Stimulated activated CD8-positive, alpha-beta memory T cell treated with anti-CD3 and anti-CD28 coated beads, Interleukin-4, amount 100 ng/mL, for 24 hours (primary cell): ENCODE measurements around the gene MACROD1.

Experiments
- DNase-seq: peaks from one replicate; pipeline ENCODE4 v3.0.0-alpha.2; 2020; ENCODE audit warnings: low read depth

The MACROD1 gene

DNA sequence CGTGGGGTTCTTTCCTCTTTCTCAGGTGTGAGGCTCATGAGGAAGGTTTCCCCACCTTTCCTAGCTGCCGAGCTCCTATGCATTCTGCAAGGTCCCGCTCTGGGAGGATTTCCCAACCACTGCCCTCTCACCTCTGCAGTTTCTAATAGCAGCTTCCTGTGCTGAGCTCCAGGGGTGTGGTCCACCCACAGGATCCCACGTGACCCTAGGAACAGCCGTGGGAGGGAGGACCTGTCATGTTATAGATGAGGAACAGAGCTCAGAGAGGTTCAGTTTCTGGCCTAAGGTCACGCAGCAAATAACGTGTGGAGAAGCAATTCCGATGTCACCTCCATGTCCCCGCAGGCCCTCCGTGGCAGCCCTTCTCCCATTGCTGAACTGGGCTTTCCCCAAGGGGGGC, 91.7 kb downstream of the MACROD1 start:
- DNase-seq: no peak

DNA sequence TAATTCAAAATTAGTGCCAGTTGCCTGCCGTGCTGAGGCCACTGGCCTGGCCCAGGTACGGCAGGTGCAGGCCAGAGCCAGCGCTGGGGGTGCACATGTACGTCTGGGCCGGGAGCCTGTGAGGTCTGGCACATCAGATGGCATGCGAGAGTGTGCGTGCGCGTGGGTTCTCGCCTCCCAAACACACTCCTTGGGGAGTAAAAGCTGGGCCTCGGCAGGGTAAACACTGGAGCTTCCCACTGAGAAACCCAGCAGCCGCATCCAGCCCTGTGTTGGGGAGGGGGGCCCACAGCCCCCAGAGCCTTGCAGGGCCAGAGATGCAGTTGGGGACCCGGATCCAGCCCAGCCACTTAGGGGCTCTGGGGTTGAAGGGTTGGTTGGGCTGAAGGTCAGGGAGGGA, 92.4 kb downstream of the MACROD1 start:
- no peak for DNase-seq

DNA sequence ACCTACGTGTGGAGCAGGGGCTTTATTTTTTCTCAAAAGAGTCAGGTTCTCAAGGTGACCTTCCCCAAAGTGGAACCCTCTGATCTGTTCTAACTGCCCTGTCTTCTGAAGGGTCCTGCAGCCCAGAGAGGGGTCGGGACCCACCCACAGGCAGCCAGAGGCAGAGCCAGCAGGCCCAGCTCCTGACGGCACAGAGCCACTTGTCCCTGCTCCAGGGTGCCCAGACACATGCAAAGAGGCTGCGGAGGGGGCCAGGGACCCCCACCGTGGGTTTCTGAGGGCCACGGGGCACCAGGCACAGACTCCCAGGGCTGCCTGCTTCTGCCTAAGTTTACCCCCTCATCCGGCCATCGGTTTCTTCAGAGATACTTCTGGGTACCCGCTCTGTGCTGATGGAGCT, 93.0 kb downstream of the MACROD1 start:
- DNase-seq: no peak

DNA sequence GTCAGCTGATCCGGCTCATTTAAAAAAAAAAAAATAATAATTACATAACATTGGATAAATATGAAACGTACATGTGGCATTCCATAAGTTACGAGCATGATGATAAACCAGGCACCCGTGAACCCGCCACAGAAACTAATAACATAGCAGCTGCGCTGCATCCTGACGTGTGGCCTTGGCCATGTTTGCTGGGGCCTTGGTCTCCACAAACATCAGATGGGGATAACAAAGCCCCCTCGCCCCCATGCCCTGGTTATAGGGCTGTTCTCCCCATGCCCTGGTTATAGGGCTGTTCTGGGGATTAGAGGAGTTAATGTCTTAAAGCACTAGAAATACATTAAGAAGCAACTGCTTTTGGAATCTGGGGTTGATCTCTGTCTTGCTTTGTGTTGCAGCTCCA, 93.5 kb downstream of the MACROD1 start:
- no peak for DNase-seq

DNA sequence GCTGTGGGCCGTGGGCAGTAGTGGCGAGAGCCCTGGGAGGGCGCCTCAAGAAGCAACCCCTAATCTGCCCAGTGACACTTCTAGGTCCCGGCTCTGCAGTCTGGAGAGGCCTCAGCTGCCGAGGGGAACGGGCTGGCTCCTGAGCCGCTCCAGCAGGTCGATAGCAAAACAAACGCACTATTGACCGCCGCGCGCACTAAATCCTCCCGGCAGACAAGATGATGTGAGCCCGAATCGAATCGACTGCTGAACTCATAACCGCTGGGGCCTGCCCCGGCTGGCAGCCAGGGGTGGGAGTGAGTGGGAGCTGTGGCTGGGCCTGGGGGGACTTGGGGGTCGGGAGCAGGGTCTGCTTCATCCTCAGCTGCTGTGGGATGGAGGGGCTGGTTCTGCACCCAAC, 94.1 kb downstream of the MACROD1 start:
- no peak for DNase-seq

DNA sequence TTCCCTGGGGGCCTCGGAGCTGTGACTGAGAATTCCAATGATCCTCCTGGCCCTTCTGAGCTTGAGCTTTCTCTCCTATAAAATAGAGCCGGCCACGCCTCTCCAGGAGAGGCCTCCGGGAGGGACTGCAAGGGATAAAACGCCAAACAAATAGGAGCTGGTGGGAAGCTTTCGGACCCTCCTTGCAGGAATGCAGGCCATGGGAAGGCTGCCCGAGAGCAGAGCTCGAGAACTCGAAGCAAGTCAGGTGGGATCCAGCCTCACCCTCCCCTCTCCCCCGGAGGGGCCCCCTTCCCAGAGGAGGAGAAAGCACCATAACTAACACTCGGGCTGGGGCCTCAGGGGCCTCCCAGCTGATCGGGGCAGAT, 95.6 kb downstream of the MACROD1 start:
- no peak for DNase-seq

DNA sequence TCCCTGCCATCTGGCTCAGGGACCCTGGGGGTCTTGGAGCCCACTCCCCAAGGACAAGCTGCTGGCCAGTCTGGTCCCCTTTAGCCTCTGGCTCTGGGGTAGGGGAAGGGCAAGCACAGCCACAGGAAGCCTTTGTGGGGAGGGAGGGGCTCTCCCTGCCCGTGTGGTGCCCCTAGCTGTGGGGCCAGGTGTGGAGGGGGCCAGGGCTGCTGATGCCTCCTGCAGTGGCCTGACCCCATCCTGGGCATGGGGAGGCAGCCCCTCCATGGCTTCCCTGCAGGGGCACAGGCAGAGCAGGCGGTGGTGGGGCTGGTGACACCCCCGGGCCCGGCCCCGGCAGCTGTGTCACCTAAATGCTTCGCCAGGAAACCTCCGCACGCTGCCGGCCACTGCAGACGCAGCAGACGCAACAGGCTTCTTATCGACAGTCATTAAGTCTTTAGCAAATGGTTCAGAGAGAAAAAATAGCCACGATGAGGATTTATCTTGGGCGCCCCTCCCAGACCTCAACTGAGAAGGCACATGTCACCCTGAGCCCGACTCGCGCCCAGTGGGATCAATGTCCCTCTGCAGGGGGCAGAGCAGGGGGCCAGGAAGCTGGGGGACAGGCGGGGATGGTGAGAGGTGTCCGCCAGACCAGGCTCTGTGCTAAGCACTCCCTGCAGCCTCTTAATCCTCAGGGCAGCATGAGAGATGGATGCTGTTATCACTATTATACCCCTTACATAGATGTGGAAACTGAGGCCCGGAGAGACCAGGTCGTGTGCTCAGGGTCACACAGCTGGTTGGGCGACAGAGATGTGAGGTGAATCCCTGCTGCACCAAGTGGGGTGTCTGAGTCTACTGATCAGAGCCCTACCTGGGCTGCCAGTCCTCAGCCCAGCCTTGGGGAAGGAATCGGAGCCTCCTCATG, 96.3 kb downstream of the MACROD1 start:
- DNase-seq: no peak

DNA sequence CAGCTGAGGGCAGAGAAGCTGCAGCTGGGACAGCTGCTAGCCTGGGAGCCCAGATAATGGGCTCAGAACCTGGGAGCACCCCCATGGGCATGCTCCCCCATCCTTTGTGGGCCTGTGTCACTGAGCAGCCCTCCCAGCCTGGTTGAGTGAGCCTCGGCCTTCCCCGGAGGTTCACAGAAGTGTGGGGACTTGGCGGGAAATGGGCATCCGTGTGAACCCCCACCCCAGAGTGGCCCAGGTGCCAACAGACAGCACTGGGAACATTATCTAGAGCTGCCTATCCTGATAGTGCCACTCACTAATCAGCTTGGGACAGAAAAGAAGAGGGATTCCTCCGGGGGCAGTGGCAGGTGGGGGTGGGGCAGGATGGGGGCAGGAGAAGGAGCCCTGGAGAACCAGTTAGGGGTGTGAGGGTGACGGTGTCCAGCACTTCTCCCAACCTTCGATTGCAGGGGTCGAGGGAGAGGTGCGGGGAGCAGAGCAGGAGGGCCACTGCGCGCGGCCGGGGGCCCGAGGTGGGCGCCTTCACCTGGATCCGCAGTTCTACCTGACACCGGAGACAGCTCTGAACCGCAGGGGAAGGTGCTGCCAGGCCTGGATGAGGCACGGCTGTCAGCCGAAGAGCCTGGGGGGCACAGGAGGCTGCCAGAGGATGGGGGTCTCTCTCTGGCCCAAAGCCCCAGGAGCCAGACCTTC, 97.1 kb downstream of the MACROD1 start:
- DNase-seq: no peak

DNA sequence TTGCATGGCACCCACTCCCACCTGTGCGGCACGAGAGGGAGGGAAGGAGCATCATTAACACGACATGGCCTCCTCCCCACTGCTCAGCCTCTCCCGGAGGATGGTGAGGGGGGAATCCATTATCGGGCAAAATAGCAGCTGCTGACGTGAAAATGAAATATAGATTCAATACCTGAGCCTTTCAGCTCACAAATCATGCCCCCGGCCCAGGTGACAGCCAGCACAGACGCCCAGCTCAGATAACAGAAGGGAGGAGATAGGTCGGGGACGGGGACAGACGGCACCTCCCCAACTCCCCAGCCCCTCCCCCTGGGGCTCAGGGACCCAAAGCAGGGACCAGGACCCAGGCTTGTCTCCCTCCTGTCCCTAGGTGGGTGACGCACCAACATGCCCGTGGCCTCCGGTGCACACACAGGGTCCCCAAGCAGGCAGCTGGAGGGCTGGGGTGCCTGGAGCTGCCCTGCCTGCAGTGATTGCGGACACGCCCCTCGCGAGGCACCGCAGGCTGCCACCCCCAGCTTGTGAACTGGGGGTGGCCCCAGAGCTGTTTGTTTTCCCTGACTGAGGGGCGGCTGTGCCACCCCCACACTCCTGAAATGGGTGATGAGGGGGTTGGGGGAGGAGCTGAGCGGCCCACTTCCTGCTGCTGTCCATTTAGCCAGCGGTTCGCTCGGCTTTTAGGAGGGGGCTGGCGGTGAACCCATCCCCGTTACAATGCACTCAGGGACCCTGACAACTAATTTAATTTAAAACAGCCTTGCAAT, 98.5 kb downstream of the MACROD1 start:
- no peak for DNase-seq

DNA sequence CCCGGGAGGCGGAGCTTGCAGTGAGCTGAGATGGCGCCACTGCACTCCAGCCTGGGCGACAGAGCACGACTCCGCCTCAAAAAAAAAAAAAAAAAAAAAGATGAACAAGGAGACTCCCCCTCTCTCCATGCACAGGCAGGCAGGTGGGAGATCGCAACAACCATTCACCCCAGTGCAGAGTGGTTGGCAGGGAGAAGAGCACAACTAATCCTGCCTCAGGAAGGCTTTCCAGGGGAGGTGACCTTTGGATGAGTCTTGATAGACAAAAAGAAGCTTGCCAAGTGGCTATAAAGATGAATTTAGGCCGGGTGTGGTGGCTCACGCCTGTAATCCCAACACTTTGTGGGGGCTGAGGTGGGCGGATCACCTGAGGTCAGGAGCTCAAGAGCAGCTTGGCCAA, 100.2 kb downstream of the MACROD1 start:
- no peak for DNase-seq

DNA sequence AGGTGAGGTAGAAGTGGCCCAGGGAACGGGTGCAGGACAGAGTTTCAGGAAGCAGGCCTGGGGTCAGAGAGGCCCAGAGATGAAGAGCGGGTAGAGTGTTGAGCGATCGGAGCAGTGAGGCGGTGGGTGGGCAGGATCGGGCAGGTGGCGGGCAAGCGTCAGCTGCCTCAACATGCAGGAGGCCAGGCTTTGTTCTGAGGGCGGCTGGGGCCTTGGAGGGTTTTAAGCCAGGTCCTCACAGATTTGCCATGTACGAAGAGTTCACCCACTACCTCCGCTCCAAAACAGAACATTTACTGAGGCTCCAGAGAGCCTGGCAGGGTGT, 100.8 kb downstream of the MACROD1 start:
- no peak for DNase-seq

DNA sequence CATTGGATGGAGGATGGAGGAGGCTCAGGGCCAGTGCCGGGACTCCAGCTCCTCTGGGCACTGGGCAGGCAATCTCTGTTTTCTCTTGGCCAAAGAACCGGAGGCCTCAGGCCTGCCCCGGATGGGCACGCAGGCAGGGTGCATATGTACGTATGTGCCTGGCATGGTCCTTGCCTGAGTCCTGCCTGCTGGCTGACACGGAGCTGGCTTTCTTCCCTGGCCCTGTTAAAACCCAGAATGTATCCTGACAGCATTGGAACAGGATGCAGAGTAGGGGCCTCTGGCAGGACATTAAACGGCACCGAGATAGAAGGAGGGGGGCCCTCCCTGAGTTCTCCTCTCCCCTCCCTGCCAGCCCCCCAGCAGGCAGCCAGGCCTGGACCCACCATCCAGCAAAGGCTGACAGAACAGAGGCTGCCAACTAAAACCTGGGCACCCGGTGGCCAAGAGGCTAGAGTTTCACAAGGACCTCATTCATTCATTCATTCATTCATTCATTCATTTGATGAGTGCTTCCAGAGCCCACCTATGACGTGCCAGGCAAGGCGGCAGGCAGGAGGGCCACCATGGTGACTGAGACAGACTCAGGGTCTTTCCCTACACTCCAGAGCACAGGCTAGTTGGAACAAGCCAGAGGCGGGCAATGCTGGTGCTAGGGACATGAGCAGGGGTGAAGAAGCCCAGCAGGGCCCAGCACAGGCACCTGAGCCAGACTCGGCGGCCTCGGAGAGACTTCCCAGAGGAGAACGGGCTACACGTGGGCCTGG, 101.4 kb downstream of the MACROD1 start:
- DNase-seq: no peak

DNA sequence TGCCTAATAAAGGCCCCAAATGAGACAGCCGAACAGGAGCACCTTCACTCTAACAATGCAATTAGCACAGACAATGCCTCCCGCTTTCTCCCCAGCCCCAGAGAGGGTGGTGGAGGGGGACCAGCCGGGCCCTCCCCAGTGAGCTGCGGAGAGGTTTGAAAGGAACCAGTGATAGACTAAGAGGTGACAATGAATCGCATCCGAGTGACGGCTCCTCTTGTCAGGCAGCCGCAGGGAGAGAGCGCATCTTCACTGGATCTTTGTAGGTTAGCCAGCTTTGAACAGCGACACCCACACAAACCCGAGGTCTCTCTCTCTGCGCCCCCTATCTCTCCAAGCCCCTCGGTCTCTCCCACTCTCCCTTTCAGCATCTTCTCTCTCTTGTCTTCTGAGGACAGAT, 102.1 kb downstream of the MACROD1 start:
- no peak for DNase-seq

DNA sequence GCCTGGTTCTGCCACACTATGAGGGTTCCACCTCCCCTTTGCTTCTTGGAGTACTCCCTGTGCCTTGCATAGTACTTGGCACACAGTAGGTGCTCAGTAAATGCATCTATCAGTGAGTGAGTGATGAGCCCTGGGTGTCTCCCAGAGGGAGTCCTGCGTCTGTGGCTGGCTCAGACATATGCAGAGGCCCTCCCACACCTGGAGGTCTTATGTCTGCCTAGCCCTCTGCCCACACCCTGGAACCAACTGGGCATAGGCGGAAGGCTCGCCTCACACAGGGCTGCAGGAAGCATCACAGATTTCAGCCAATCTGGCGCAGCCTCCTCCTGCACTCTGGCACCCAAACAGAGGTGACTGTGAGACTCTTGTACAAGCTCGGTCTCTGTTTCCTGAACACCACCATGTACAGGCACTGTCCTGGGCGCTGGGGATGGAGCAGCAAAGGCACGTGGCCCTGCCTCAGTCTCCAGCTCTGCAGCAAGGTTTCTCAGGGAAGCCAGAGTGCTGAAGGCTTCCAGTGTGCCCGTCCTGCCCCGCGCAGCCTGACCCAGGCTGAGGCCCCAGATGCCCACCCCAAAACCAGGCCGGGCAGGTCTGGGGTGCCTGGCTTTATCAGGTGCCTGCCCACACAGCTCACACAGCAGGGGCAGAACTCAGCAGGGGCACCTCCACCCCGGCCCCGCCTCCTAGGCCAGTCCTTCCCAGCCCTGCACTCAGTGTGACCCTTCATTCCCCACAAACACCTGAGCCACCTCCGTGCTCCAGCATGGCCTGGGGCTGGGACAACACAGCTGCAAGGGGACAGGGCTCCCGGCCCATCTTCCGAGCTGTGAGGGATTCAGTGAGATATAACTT, 103.5 kb downstream of the MACROD1 start:
- no peak for DNase-seq

DNA sequence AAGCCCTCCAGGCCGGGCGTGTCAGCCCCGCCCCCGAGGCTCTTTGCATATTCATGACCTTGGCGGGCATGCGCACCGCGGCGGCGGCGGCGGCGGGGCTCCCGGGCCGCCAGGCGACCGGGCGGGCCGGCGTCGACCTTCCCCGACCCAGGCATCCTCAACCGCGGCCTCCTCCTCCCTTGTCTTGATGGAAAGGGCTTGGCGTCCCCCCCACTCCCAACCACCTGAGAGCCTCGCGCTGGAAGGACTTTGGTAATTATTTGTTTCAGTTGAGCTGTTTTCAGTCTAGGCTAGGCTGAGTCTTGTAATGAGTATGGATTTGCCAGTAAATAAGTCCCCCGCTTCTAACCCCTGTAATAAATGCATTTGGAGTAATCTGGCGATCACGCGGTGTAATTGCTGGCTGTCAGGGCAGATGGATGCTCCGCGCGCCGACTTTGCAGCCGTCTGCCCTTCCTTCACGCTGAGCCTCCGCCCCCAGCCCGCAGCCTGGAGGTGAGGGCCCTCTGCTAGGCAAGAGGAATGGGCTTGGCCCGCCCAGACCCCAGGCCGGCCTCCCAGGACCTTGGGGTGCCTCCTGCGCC, 105.0 kb downstream of the MACROD1 start:
- DNase-seq: peak; percentile 50

DNA sequence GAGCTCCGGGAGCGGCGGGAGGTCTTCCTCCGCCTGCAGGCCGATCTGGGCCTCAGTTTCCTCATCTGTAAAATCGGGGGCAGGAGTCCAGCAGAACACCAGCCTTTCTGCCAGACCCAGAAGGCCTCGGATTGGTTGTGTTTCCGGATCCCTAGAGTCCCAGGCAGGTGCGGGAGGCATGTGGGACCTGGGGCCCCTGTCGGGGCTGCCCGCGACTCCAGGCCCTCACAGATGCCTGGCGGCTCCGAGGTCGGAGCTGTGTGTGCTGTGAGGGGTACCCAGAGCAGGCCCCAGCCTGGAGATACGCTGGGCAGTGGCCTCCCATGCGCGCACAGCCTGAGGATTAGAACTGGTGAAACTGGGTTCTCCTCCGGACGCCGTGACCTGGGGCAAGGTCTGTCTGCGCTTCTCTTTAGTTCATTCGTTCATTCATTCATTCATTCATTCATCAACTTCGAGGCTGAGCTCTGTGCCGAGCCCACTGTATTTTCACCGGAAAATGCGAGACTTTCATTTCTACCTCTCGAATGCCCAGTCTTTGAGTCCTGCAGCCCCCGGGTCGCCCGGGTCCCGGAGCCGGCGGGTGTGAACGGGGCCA, 105.6 kb downstream of the MACROD1 start:
- no peak for DNase-seq

DNA sequence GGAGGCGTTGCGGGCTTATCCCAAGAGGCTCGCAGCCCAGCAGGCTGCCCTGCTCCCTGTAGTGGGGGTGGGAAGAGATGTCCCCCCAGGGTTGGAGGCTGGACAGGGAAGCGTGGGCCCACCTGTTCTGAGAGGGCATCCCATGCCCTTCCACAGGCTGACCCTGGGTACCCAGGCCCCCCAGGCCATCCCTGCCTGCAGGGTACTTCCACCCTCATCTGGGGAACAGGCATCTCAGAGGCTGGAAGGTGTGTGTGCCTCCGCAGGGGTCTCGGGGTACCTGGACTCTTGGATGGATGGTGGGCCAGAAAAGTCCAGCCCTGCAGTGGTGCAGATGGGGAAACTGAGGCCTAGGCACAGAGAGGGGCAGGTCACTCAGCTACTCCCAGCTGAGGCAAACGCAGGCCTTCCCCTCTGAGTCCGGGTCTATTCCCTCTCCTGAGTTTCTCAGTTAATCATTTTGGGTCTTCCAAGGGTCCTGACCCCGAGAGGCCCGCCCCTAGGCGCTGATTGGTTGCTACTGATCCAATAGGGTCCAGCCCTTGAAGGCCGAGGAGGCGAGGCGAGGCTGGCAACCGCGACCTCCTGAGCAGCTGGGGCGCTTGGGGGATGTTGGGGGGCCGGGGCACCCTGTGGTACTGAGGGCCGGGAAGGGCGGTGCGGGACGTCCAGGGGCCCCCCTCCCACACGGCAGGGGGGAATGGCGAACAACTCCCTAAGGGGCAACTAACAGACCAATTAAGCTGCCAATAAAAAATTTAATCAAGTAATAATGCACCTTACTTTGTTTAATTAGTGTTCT, 106.4 kb downstream of the MACROD1 start:
- DNase-seq: no peak

DNA sequence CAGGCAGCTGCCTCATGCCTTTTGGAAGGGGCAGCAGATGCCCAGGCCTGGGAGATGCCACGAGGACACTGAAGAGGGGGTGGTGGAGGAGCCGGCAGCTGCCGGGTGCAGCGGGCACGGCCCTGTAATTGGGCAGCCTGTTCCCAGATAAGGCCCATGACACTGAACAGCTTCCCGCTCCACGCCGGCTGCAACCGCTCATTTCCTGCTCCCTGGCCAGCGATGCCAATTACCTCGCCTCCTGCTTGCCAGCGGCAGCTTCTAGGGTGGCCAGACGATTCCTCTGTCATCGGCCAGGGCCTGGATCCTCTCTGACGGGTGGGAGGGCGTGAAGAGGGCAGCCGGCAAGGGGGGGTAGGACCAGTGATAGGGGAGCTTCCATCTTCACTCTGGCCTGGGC, 107.4 kb downstream of the MACROD1 start:
- DNase-seq: no peak

DNA sequence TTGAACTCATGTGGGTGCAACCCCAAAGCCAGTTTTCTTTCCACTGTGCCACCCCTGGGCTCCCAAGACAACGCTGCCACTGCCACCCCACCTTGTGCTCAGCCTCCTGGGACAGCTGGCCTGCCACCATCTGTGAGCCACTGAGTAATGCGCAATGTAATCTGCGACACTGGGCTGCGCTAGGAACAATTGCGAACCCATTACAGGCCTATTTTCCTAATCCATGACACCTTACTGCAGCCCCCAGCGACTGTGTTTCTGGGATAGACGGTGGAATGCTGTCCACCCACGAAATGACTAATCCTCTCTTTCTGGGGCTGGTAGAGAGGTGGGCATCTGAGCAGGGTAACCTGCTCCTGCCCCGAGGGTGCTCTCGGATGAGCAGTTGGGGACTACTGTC, 108.0 kb downstream of the MACROD1 start:
- no peak for DNase-seq

DNA sequence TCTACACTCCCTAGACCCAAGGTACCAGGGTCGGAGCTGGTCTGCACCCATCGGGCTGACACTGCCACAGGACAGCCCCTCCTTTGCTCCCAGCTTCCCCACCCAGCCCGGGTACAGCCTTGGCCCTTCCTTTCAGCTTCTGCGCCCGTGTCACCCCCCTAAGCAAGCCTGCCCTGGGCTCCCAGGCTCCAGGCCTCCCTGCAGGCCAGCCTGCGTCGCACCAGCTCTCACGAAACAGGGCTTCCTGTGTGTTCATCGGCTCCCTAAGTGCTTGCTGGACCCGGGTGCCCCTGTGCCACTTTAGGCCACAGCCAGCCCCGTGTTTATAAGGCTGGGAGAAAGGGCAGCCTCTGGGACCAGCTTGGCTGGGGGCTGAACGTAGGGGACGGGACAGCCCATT, 109.1 kb downstream of the MACROD1 start:
- DNase-seq: no peak
